Small intestine (tissue), 7 donors: ENCODE measurements around the gene UMAD1. TPM values are rescaled to one million over a fixed set of nuclear protein-coding genes. Genes with fewer than 3 reads are reported as not detected.

Experiments
- DNase-seq, 2 donors: peaks; one replicate each; pipeline versions ENCODE4 v3.0.0 to v3.0.0-alpha.2; 2013
- FAIRE-seq: peaks from 2 replicates; lab custom pipeline; 2012; peaks lifted over from hg19 to GRCh38; lab: Jason Lieb, UNC
- H3K27ac ChIP-seq, 3 donors: one replicate each; pipeline ENCODE4 v1.5.1; 2013; ENCODE audit warnings: low read length in 2 of 3, mild to moderate bottlenecking in 2 of 3, control low read depth in 1 of 3, inconsistent platforms in 1 of 3, low read depth in 1 of 3, moderate library complexity in 1 of 3
- H3K27me3 ChIP-seq, 3 donors: one replicate each; pipeline ENCODE4 v1.6.1; 2013; ENCODE audit warnings: low read length in 3 of 3, inconsistent platforms in 1 of 3; ENCODE audit not compliant: control insufficient read depth in 3 of 3, insufficient read depth in 3 of 3
- H3K36me3 ChIP-seq, 3 donors: one replicate each; pipeline ENCODE4 v1.6.1; 2013; ENCODE audit warnings: low read length in 3 of 3, inconsistent platforms in 1 of 3, low read depth in 1 of 3, mild to moderate bottlenecking in 1 of 3, moderate library complexity in 1 of 3; ENCODE audit not compliant: control insufficient read depth in 3 of 3, insufficient read depth in 2 of 3
- H3K4me1 ChIP-seq, 3 donors: one replicate each; pipeline ENCODE4 v1.6.1; 2013; ENCODE audit warnings: low read length in 2 of 3, inconsistent platforms in 1 of 3, low read depth in 1 of 3, mild to moderate bottlenecking in 1 of 3, moderate library complexity in 1 of 3; ENCODE audit not compliant: control insufficient read depth in 3 of 3, insufficient read depth in 2 of 3
- H3K4me3 ChIP-seq, 3 donors: one replicate each; pipeline ENCODE4 v1.5.1; 2013; ENCODE audit warnings: low read length in 3 of 3, control low read depth in 1 of 3, inconsistent platforms in 1 of 3, low read depth in 1 of 3, mild to moderate bottlenecking in 1 of 3, moderate library complexity in 1 of 3
- H3K9me3 ChIP-seq, 2 donors: one replicate each; pipeline ENCODE4 v1.6.1; 2013; ENCODE audit warnings: low read depth in 1 of 2, low read length in 1 of 2; ENCODE audit not compliant: control insufficient read depth in 2 of 2, insufficient read depth in 1 of 2
- WGBS, 3 donors: extraction: QIAGEN DNeasy Blood & Tissue Kit; methylation state at CpG; one replicate each; pipeline ENCODE4 v1.1.7; 2013; 5-methylcytosine and 5-hydroxymethylcytosine counted together
- polyA plus RNA-seq, 4 donors: library from polyadenylated mRNA; stranded (reverse) in 3 of 4; unstranded in 1 of 4; fragments of 200-250 nt in 3 of 4; fragments of 120-200 nt in 1 of 4; gene quantifications; one replicate each; pipeline versions ENCODE4 v1.2.1 to v1.2.3, GENCODE V29; 2013
- donor health status: healthy with polysubstance abuse.
- donor health status: control.
- donor health status: control.
- donor health status: Bipolar disorder and iron deficiency.
- donor health status: healthy.

The UMAD1 gene
- polyA plus RNA-seq, 4 donors = 9.2 to 21.2 (median 20.0) TPM

GRCh38 chr7:7897509-7897908, 257.0 kb downstream of the UMAD1 start:
- peaks cover 0 to 2% (median 0%) of the 10 kb centered on the region in 3 donors for H3K36me3 ChIP-seq
- 84 to 95% (median 89%) methylated on average over 2 of the region's 2 CpGs for WGBS, 3 donors
- H3K4me1 ChIP-seq = no peaks in the 10 kb centered on the region
- no peaks in the 10 kb centered on the region for H3K9me3 ChIP-seq
- H3K27me3 ChIP-seq = no peaks in the 10 kb centered on the region
- H3K27ac ChIP-seq = no peak overlapping the region
- DNase-seq = no peak
- no peak for FAIRE-seq
- H3K4me3 ChIP-seq = no peak overlapping the region

- no peaks in the 10 kb centered on the region for H3K9me3 ChIP-seq
- no peak for DNase-seq
- peaks cover 0 to 2% (median 0%) of the 10 kb centered on the region in 3 donors for H3K36me3 ChIP-seq
- peak; percentile 87 for FAIRE-seq
- no peaks in the 10 kb centered on the region for H3K4me1 ChIP-seq
- 80 to 87% (median 83%) methylated on average over 4 of the region's 4 CpGs for WGBS, 3 donors
- H3K27ac ChIP-seq = no peak overlapping the region
- no peak overlapping the region for H3K4me3 ChIP-seq
- H3K27me3 ChIP-seq = no peaks in the 10 kb centered on the region
Observed at GRCh38 chr7:7897949-7898515, 257.5 kb downstream of the UMAD1 start.

DNA sequence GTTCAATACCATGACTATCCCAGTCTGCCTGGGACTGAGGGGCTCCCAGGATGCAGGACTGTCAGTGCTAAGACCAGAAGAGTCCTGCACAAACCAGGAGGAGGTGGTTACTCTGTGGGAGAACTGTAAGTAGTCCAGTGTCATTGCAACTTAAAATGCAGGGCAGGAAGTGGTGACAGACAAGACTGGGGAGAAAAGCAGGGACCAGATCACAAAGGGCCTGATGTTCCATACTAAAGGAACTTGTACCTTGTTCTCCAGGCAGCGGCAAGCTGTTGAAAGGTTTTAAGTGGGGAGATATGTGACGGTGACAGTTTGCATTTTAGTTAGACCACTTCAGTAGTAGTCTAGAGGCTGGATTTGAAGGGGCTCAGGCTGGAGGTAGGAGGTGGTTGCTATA, 262.3 kb downstream of the UMAD1 start:
- Histone ChIP-seq H3K9me3 (no peaks in the 10 kb centered on the region), H3K27ac (no peak overlapping the region), H3K27me3 (no peaks in the 10 kb centered on the region), H3K36me3 (no peaks in the 10 kb centered on the region), H3K4me1 (no peaks in the 10 kb centered on the region), H3K4me3 (no peak overlapping the region)
- no peak for DNase-seq
- no peak for FAIRE-seq
- 82 to 100% (median 95%) methylated on average over 2 of the region's 2 CpGs for WGBS, 3 donors

DNA sequence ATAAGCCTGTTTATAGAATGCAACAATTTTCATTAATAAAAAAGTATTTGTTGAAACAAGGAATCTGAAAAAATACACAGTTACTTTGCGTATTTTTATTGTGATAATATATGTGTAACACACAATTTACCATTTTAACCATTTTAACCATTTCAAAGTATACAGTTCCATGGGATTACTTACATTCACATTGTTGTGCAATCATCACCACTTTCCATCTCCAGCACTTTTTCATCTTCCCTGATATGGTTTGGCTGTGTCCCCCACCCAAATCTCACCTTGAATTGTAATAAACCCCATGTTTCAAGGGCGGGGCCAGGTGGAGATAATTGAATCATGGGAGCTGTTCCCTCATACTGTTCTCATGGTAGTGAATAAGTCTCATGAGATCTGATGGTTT, 266.8 kb downstream of the UMAD1 start:
- no peak overlapping the region for H3K4me3 ChIP-seq
- WGBS, 3 donors = 94 to 98% (median 96%) methylated on average over 2 of the region's 2 CpGs
- no peak overlapping the region for H3K27ac ChIP-seq
- H3K9me3 ChIP-seq = no peaks in the 10 kb centered on the region
- DNase-seq = no peak
- no peak for FAIRE-seq
- no peaks in the 10 kb centered on the region for H3K36me3 ChIP-seq
- no peaks in the 10 kb centered on the region for H3K4me1 ChIP-seq
- H3K27me3 ChIP-seq = no peaks in the 10 kb centered on the region

DNA sequence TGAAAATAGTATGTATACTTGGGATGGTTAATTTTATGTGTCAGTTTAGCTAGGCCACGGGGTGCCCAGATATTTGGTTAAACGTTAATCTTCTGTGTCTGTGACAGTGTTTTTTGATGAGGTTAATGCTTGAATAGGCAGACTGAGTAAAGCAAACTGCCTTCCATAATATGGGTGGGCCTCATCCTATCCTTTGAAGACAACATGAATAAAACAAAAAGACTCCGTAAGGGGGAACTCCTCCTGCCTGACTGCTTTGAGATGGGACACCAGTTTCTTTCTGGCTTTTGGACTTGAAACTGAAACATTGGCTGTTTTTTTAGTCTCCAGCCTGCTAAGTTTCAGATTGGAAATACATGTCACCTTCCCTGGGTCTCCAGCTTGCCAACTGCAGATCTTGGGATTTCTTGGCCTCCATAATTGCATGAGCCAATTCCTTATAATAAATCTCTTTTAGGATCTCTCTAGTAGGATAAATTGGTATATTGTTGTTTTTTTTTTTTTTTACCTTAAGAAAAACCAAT, 268.1 kb downstream of the UMAD1 start:
- Histone ChIP-seq H3K36me3 (no peaks in the 10 kb centered on the region), H3K9me3 (no peaks in the 10 kb centered on the region), H3K27ac (no peak overlapping the region), H3K4me3 (no peak overlapping the region), H3K4me1 (no peaks in the 10 kb centered on the region), H3K27me3 (no peaks in the 10 kb centered on the region)
- DNase-seq = no peak
- FAIRE-seq = no peak
- 67 to 76% (median 75%) methylated on average over 3 of the region's 3 CpGs for WGBS, 3 donors

DNA sequence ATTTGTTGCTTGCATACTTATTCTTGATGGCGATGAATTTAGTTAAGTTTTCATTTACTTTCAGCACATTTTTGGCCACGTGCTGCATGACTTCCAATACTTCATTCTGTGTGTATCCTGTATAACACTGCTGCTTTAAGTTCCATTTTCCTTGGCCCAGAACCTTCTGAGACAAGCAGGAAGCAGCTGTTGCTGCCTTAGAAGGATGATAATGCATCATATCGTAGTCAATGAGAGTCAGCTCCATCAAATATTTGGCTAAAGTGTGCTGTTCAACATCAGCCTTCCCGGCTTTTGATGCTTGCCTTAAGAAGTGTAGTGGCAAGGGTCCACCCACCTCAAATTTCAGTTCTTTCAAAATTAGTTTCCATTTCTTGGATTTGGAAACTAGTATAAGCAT, 268.8 kb downstream of the UMAD1 start:
- 64 to 82% (median 79%) methylated on average over 4 of the region's 4 CpGs for WGBS, 3 donors
- Histone ChIP-seq H3K4me3 (no peak overlapping the region), H3K4me1 (no peaks in the 10 kb centered on the region), H3K27ac (no peak overlapping the region), H3K27me3 (no peaks in the 10 kb centered on the region), H3K9me3 (no peaks in the 10 kb centered on the region), H3K36me3 (no peaks in the 10 kb centered on the region)
- DNase-seq (no peak), FAIRE-seq (no peak)

DNA sequence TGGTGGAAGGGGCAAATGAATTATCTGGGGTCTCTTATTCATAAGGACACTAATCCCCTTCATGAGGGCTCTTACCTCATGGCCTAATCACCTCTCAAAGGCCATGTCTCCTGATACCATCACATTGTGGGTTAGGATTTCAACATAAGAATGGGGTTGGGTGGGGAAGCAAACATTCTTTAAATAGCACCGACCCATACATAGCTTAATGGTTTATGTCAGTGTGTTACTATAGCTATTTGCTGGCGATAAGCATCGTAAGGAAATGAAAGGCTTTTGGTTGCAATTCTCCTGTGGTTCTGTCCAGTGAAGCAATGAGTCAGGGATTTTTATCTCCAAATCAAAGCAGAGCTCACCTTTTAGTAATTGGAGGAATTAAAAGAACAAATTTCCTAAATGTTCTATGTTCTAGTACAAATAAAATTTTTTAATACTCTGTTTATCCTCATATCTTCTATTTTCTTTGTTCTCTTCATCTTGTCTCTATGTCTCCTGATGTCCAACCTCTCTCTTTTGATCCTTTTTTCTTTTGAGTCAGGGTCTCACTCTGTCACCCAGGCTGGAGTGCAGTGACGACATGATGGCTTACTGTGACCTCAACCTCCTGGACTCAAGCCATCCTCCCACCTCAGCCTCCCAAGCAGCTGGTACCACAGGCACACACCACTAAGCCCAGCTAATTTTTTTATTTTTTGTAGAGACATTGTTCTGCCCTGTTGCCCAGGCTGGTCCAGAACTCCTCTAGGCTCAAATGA, 271.0 kb downstream of the UMAD1 start:
- Histone ChIP-seq H3K27ac (no peak overlapping the region), H3K9me3 (no peaks in the 10 kb centered on the region), H3K27me3 (no peaks in the 10 kb centered on the region), H3K36me3 (no peaks in the 10 kb centered on the region), H3K4me3 (no peak overlapping the region), H3K4me1 (no peaks in the 10 kb centered on the region)
- FAIRE-seq (no peak), DNase-seq (no peak)
- WGBS, 3 donors = 77 to 87% (median 81%) methylated on average over 4 of the region's 4 CpGs

GRCh38 chr7:7912937-7913336, 272.4 kb downstream of the UMAD1 start:
- DNase-seq = no peak
- no peaks in the 10 kb centered on the region for H3K27me3 ChIP-seq
- no peak overlapping the region for H3K4me3 ChIP-seq
- no peaks in the 10 kb centered on the region for H3K36me3 ChIP-seq
- no peak for FAIRE-seq
- no peak overlapping the region for H3K27ac ChIP-seq
- WGBS, 3 donors = 85 to 89% (median 86%) methylated on average over 3 of the region's 3 CpGs
- H3K9me3 ChIP-seq = no peaks in the 10 kb centered on the region
- H3K4me1 ChIP-seq = no peaks in the 10 kb centered on the region
